K562 (cell line): ENCODE results near the gene GRB10. TPM values are rescaled to one million over a fixed set of nuclear protein-coding genes. Genes with fewer than 3 reads are reported as not detected.

Experiments
- ATAC-seq: fragments of 200-7000 bp; cut with Tn5 transposase; 3 replicates; pipeline ENCODE4 v1.9.1; 2020; ENCODE audit warnings: moderate library complexity
- BruUV-seq: library from RNA; stranded (reverse); fragments of 400-500 nt; replicated peaks from 2 replicates; lab custom pipeline; 2021; lab: Mats Ljungman, UMichigan
- CTCF ChIA-PET: fragments of 300-600 bp; formaldehyde crosslinking; extraction: SDS; loops from one replicate; lab custom pipeline; 2021; ENCODE audit warnings: low intra/inter-chr PET ratio; lab: Yijun Ruan, JAX
- POLR2A ChIA-PET: fragments of 300-600, 350-650 bp; sonication (Branson Sonifier 250); formaldehyde crosslinking; extraction: SDS; loops from one replicate; lab custom pipeline; 2021; ENCODE audit warnings: antibody characterized with exemption, inconsistent platforms; lab: Yijun Ruan, JAX
- DNase-seq, 4 experiments: peaks; one replicate each; pipeline versions ENCODE4 v3.0.0 to v3.0.0-alpha.2; 2011 to 2018; ENCODE audit warnings: low spot score in 3 of 4, mixed read lengths in 3 of 4; ENCODE audit errors: extremely low read depth in 1 of 4
- FAIRE-seq: peaks from 2 replicates; lab custom pipeline; 2011; peaks lifted over from hg19 to GRCh38; lab: Jason Lieb, UNC
- H2AFZ ChIP-seq: 2 replicates; pipeline ENCODE4 v1.6.0; 2011; ENCODE audit warnings: low read depth, low read length, control low read depth, inconsistent platforms
- H3K27ac ChIP-seq: fragments of 200-600 bp; 3 replicates; pipeline ENCODE4 v1.8.0; 2011; ENCODE audit warnings: low read depth, mild to moderate bottlenecking, control low read depth, inconsistent platforms, low read length, moderate library complexity, mixed read lengths; ENCODE audit errors: extremely low read depth
- H3K27me3 ChIP-seq, 2 experiments: fragments of 300-600 bp in 1 of 2; 2 replicates in 1 of 2; 3 replicates in 1 of 2; pipeline versions ENCODE4 v1.6.0 to v1.8.0; 2011; ENCODE audit warnings: inconsistent platforms in 2 of 2, low read length in 2 of 2, mild to moderate bottlenecking in 1 of 2, mixed read lengths in 1 of 2, moderate library complexity in 1 of 2; ENCODE audit not compliant: control insufficient read depth in 2 of 2, insufficient read depth in 2 of 2
- H3K36me3 ChIP-seq: fragments of 300-600 bp; 3 replicates; pipeline ENCODE4 v1.8.0; 2011; ENCODE audit warnings: mild to moderate bottlenecking, low read length, inconsistent platforms; ENCODE audit not compliant: control insufficient read depth, insufficient read depth
- H3K4me1 ChIP-seq, 2 experiments: fragments of 200-600 bp in 1 of 2; replicated peaks in 1 of 2; 2 replicates in 1 of 2; 3 replicates in 1 of 2; pipeline versions ENCODE4 v1.5.1 to v1.8.0; 2011; ENCODE audit warnings: inconsistent platforms in 2 of 2, low read length in 2 of 2, mild to moderate bottlenecking in 1 of 2, mixed read lengths in 1 of 2, moderate library complexity in 1 of 2; ENCODE audit not compliant: control insufficient read depth in 2 of 2, insufficient read depth in 2 of 2
- H3K4me2 ChIP-seq: 2 replicates; pipeline ENCODE4 v1.6.1; 2011; ENCODE audit warnings: low read length, control low read depth, inconsistent platforms, mixed read lengths; ENCODE audit not compliant: insufficient read depth
- H3K4me3 ChIP-seq: fragments of 200-600 bp; sonication (generic), shearing (Covaris generic); 2 replicates; pipeline ENCODE4 v1.5.1; 2016; ENCODE audit warnings: control low read depth, inconsistent platforms
- H3K79me2 ChIP-seq: fragments of 200-600 bp; 3 replicates; pipeline ENCODE4 v1.8.0; 2011; ENCODE audit warnings: low read length, inconsistent platforms; ENCODE audit not compliant: control insufficient read depth, insufficient read depth
- H3K9ac ChIP-seq, 2 experiments: 2 replicates each; pipeline versions ENCODE4 v1.6.0 to v1.6.1; 2011; ENCODE audit warnings: low read depth in 2 of 2, low read length in 2 of 2, control low read depth in 1 of 2, inconsistent platforms in 1 of 2, mild to moderate bottlenecking in 1 of 2, mixed read lengths in 1 of 2; ENCODE audit not compliant: insufficient read depth in 1 of 2
- H3K9me1 ChIP-seq: one replicate; pipeline ENCODE4 v1.6.0; 2011; ENCODE audit warnings: inconsistent platforms, mild to moderate bottlenecking, low read length, moderate library complexity; ENCODE audit not compliant: control insufficient read depth, insufficient read depth
- H3K9me3 ChIP-seq: replicated peaks from 2 replicates; pipeline ENCODE4 v1.5.1; 2011; ENCODE audit warnings: low read depth, low read length, inconsistent platforms; ENCODE audit not compliant: control insufficient read depth, insufficient read depth
- H4K20me1 ChIP-seq: replicated peaks from 2 replicates; pipeline ENCODE4 v1.6.1; 2011; ENCODE audit warnings: low read length, inconsistent platforms, mixed read lengths; ENCODE audit not compliant: control insufficient read depth, insufficient read depth
- CTCF ChIP-seq, 3 experiments: IDR thresholded peaks in 2 of 3; conservative IDR thresholded peaks in 1 of 3; 2 replicates each; pipeline ENCODE4 v1.5.1; 2011 to 2012; ENCODE audit warnings: low read length in 3 of 3, mild to moderate bottlenecking in 3 of 3, control low read depth in 2 of 3, improper control_type of control experiment in 1 of 3, inconsistent platforms in 1 of 3, low read depth in 1 of 3, mixed read lengths in 1 of 3, moderate library complexity in 1 of 3; ENCODE audit not compliant: insufficient read depth in 2 of 3
- RAD21 ChIP-seq, 2 experiments: fragments of 250-450 bp in 1 of 2; fragments of 450-650 bp in 1 of 2; sonication (Bioruptor Pico) in 1 of 2; formaldehyde crosslinking in 1 of 2; IDR thresholded peaks in 1 of 2; conservative IDR thresholded peaks in 1 of 2; 2 replicates each; pipeline versions ENCODE4 v1.4.0 to v1.8.0; 2020 to 2022; ENCODE audit warnings: mild to moderate bottlenecking in 2 of 2, moderate library complexity in 1 of 2
- ZNF146 ChIP-seq: IDR thresholded peaks from one replicate; pipeline ENCODE4 v1.6.1; 2018; ENCODE audit warnings: missing compliant biosample characterization; ENCODE audit not compliant: unreplicated experiment
- WGBS: fragments of 100-300 bp; shearing (Covaris generic); methylation state at CpG from one replicate; pipeline ENCODE4 v1.1.6; 2016; ENCODE audit warnings: low coverage, mixed read lengths; ENCODE audit not compliant: insufficient coverage; ENCODE audit errors: missing lambda C conversion rate; 5-methylcytosine and 5-hydroxymethylcytosine counted together
- in situ Hi-C: fragments of 300-500 bp; cut with MboI; formaldehyde crosslinking; loops from 4 replicates; pipeline ENCODE4 v1.15.0; 2018; ENCODE audit warnings: inconsistent platforms, mixed read lengths
- intact Hi-C: fragments of 100-400 bp; cut with micrococcal nuclease; formaldehyde crosslinking; loops from 2 replicates; pipeline ENCODE4 v1.14.2; 2022
- polyA plus RNA-seq, 8 experiments: library from polyadenylated mRNA; depleted of rRNA in 4 of 8; stranded (reverse) in 5 of 8; unstranded in 3 of 8; fragments of >200 nt; fragmentation: Nextera tagmentation in 2 of 8; fragmentation: Illumina TruSeq in 1 of 8; extraction: Ambion mirVana in 2 of 8; extraction: Trizol in 1 of 8; gene quantifications; 2 replicates each; pipeline versions ENCODE4 v1.2.1 to v1.2.3, GENCODE V29; 2011 to 2014; ENCODE audit warnings: inconsistent platforms in 1 of 8, missing spikeins in 1 of 8
- total RNA-seq, 7 experiments: library from RNA; depleted of rRNA in 6 of 7; stranded (reverse); fragments of >200 nt in 6 of 7; fragmentation: Illumina TruSeq in 2 of 7; extraction: Trizol in 2 of 7; gene quantifications; 2 replicates each; pipeline versions ENCODE4 v1.2.1 to v1.2.3, GENCODE V29; 2011 to 2021; ENCODE audit warnings: low replicate concordance in 1 of 7

GRB10 gene
- total and polyA plus RNA-seq, 9 of the 15 experiments (the other 6 are each of a cell fraction or from before 2014, with no cell fraction given), result 8.9 to 88.5 (median 40.7) TPM

GRCh38 chr7:50641442-50642405, 141.0 kb downstream of the GRB10 start:
- Histone ChIP-seq H3K27ac (no peak overlapping the region), H3K9me1 (no peaks in the 10 kb centered on the region), H3K9ac (no peak overlapping the region), H3K79me2 (peaks cover 13% of the 10 kb centered on the region; the same call in 1 of the 3 replicates), H3K4me1 (peaks cover 0 to 4% of the 10 kb centered on the region in 2 experiments; a peak in 1 of 5 replicates), H3K27me3 (no peaks in the 10 kb centered on the region), H4K20me1 (no peaks in the 10 kb centered on the region; the same call in 1 of the 2 replicates), H3K9me3 (no peaks in the 10 kb centered on the region), H3K36me3 (no peaks in the 10 kb centered on the region; the same call in 2 of the 3 replicates)
- 82% methylated on average over 17 of the region's 18 CpGs for WGBS
- CTCF ChIA-PET, result interaction anchor here (0.6 kb wide), 1 partner anchor 165 kb away, joined by 3 read pairs; no protein-coding TSS in a partner anchor
- in situ Hi-C loops (no loop called here), intact Hi-C loops (no loop called here)
- peak; percentile 62 for ATAC-seq
- peak in 1 of 4 experiments; percentile 13 for DNase-seq
- POLR2A ChIA-PET, result no interaction called here
- no TSS peak for BruUV-seq
- no peak for TF ChIP-seq ZNF146 (CRISPR knock-in tag)
- 0 out of 6 replicates have a peak, but pooled peaks of 2 of the 3 experiments have one; percentile 13 to 25 for TF ChIP-seq CTCF (IDR thresholded peaks at IDR 0.05 in 2 of 3, conservative IDR thresholded peaks at IDR 0.05 in 1 of 3; ENCODE audit: insufficient read depth in 2 of 3, low read depth in 1 of 3, low read length in 3 of 3)
- peak in 1 of 2 experiments; percentile 4; a peak in 1 of 4 replicates for TF ChIP-seq RAD21 (CRISPR knock-in tag; conservative IDR thresholded peaks at IDR 0.05 in 1 of 2, IDR thresholded peaks at IDR 0.05 in 1 of 2)
- TF ChIP-seq, all 486 proteins: peak for 2
- no peak overlapping the region for H2AFZ ChIP-seq
- no peak overlapping the region for H3K4me2 ChIP-seq
- no peak for FAIRE-seq
- no peak overlapping the region for H3K4me3 ChIP-seq
